ENCODE data around the gene CNKSR3. TPM values are rescaled to one million over a fixed set of nuclear protein-coding genes. Genes with fewer than 3 reads are reported as not detected.

CNKSR3 gene
- total RNA-seq, 1 experiment from 2014 or later, result 5.6 TPM

DNA sequence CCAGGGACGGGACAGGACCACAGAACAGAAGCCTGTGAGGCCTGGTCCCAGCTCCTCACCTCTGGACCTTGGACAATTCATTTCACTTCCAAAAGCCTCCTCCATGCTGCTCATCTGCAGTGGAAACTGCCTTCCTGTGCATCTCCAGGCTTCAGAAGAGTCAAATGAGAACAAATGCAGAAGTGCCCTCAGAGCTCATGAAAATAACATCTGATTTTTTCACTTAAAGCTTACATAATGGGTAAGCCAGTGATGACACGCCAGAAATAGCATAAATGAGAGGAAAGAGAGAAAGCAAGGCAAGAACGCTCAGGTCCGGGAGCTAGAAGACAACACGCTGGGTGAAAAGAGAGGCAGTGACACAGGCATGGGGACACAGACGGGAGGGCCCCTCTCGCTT, 7.9 kb downstream of the CNKSR3 start:
- no peaks in the 10 kb centered on the region for H3K23me2 ChIP-seq (ENCODE audit: insufficient read length, low read depth, low read length, poor library complexity, severe bottlenecking)
- no peaks in the 10 kb centered on the region; a peak in 1 of 5 replicates for H3K9me3 Mint-ChIP-seq
- no peak overlapping the region for H4K91ac ChIP-seq (ENCODE audit: insufficient read length, low read depth, low read length)
- H4K8ac ChIP-seq (replicated peaks; ENCODE audit: insufficient read length, low read depth, low read length), result no peak overlapping the region
- H2BK12ac ChIP-seq (ENCODE audit: insufficient read length, low read depth, low read length), result no peak overlapping the region
- H3K4me1 ChIP-seq (ENCODE audit: insufficient read depth, low read length), result no peaks in the 10 kb centered on the region
- DNase-seq, result no peak
- no peaks in the 10 kb centered on the region for H3K79me1 ChIP-seq (ENCODE audit: insufficient read depth, low read depth, low read length, poor library complexity, severe bottlenecking)
- H3K4me3 Mint-ChIP-seq, result no peak overlapping the region
- no peak overlapping the region for H4K5ac ChIP-seq (ENCODE audit: insufficient read length, low read depth, low read length)
- no peak overlapping the region for H2AFZ ChIP-seq (ENCODE audit: low read length)
- TF ChIP-seq, protein P1, sequence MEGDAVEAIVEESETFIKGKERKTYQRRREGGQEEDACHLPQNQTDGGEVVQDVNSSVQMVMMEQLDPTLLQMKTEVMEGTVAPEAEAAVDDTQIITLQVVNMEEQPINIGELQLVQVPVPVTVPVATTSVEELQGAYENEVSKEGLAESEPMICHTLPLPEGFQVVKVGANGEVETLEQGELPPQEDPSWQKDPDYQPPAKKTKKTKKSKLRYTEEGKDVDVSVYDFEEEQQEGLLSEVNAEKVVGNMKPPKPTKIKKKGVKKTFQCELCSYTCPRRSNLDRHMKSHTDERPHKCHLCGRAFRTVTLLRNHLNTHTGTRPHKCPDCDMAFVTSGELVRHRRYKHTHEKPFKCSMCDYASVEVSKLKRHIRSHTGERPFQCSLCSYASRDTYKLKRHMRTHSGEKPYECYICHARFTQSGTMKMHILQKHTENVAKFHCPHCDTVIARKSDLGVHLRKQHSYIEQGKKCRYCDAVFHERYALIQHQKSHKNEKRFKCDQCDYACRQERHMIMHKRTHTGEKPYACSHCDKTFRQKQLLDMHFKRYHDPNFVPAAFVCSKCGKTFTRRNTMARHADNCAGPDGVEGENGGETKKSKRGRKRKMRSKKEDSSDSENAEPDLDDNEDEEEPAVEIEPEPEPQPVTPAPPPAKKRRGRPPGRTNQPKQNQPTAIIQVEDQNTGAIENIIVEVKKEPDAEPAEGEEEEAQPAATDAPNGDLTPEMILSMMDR (conservative IDR thresholded peaks at IDR 0.05), result no peak
- peaks cover 21 to 38% of the 10 kb centered on the region in 2 experiments for H3K4me1 Mint-ChIP-seq
- H2BK20ac ChIP-seq (ENCODE audit: low read depth, low read length, poor library complexity, severe bottlenecking), result no peak overlapping the region
- H3K56ac ChIP-seq (ENCODE audit: insufficient read length, low read depth, low read length), result no peak overlapping the region
- H3K36me3 Mint-ChIP-seq (ENCODE audit: insufficient read depth in 1 of 3, low read depth in 3 of 3), result peaks cover 0 to 17% (median 0%) of the 10 kb centered on the region in 3 experiments; a peak in 3 of 7 replicates
- no peak overlapping the region for H3K9ac ChIP-seq (ENCODE audit: extremely low read depth, insufficient read length, low read length)
- no CpG with 5 or more reads among the region's 7 CpGs for WGBS (ENCODE audit: extremely low coverage, insufficient read length, low lambda C conversion rate)
- no peak overlapping the region for H2BK5ac ChIP-seq (ENCODE audit: insufficient read length, low read length)
- no peak overlapping the region for H3K27ac ChIP-seq (ENCODE audit: insufficient read length, low read depth, low read length)
- H3K27ac Mint-ChIP-seq, result no peak overlapping the region
- no peaks in the 10 kb centered on the region for H3K9me3 ChIP-seq (ENCODE audit: control insufficient read depth, low read depth, low read length)
- no peak overlapping the region for H2BK120ac ChIP-seq (ENCODE audit: low read depth, low read length, poor library complexity, severe bottlenecking)
- peaks cover 11% of the 10 kb centered on the region; the same call in 1 of the 2 replicates for H3K27me3 ChIP-seq (ENCODE audit: insufficient read depth, low read length)
- no peak overlapping the region for H3K14ac ChIP-seq (ENCODE audit: insufficient read depth, low read length)
- no peak overlapping the region for H3K4ac ChIP-seq (ENCODE audit: low read depth, low read length)
- no peak overlapping the region for H3K4me2 ChIP-seq (ENCODE audit: insufficient read depth, insufficient read length, low read length)
- H3K27me3 Mint-ChIP-seq (ENCODE audit: low read depth), result peaks cover 47% of the 10 kb centered on the region
- no peak overlapping the region for H3K18ac ChIP-seq (ENCODE audit: insufficient read length, low read depth, low read length)
- no peaks in the 10 kb centered on the region for H4K20me1 ChIP-seq (ENCODE audit: control insufficient read depth, insufficient read depth, insufficient read length)
- no peak overlapping the region for H2BK15ac ChIP-seq (ENCODE audit: low read depth, low read length)
- no peak overlapping the region for H2AK5ac ChIP-seq (ENCODE audit: insufficient read length, low read length)
- no peak overlapping the region for H3K23ac ChIP-seq (ENCODE audit: insufficient read length, low read depth, low read length)
- H3T11ph ChIP-seq (ENCODE audit: low read length), result no peak overlapping the region
- no peaks in the 10 kb centered on the region for H3K79me2 ChIP-seq (ENCODE audit: insufficient read depth, low read length)

All from H9 (cell line).